HG02678 (cell line): ENCODE measurements around the gene DENND5B.
"Not testable (repeated sequence)": the region's sequence is repeated elsewhere in the genome, so short reads cannot be mapped to it uniquely, and the experiment has no call there.

ENCODE experiments used
- ATAC-seq: cut with Tn5 transposase; IDR thresholded peaks from one replicate; pipeline ENCODE4 v1.9.1; 2021; ENCODE audit warnings: mild to moderate bottlenecking, moderate library complexity; ENCODE audit not compliant: unreplicated experiment

DENND5B gene

DNA sequence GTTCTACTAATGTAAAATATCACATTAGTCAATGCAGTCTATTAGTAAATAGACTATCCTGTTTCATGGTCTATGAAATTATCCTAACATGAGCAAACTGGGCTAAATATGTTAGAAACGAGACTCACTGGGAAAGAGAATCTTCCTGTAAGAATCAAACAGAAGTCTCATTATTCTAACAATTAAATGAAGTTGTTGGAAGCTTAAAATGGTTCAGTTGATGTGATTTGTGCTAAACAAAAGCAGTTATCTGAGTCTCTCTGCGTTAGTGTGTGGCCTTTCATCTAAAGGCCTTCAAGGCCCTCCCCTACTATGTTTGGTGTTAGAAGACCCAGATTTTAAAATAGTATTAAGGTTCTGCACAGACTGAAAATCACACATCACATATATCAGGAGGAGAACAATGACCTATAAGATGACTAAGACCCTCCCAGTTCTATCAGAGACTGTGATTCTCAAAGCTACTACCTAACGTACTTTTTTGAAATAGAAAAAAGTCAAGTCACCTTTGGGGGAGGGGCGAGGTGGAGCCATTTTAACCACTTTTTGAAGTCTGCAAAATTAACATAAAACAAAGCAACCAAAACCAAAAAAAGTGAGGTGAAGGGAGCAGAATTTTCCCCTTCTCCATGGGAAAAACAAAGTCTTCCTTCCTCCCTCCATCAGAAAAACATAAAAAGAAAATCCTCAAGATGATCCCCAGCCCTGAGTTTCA, 82.3 kb downstream of the DENND5B start:
- no peak for ATAC-seq

DNA sequence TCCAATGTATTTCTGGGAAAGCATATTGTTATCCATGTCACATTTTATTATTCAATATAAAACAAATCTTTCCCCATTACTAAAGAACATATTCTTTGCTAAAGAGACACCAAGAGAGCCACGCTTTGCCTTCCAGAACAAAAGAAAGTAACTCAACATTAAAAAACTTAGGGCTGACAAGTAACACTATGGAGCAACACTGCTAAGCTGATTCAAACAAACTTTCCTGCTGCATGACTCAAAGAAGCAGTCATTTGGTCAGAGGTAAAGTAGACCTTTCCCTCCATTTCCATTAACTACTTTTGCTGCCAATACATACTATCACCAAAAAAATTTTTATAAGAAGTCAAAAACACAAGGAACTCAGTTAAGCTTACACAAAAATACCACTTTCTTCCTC, 83.0 kb downstream of the DENND5B start:
- ATAC-seq, result no peak

DNA sequence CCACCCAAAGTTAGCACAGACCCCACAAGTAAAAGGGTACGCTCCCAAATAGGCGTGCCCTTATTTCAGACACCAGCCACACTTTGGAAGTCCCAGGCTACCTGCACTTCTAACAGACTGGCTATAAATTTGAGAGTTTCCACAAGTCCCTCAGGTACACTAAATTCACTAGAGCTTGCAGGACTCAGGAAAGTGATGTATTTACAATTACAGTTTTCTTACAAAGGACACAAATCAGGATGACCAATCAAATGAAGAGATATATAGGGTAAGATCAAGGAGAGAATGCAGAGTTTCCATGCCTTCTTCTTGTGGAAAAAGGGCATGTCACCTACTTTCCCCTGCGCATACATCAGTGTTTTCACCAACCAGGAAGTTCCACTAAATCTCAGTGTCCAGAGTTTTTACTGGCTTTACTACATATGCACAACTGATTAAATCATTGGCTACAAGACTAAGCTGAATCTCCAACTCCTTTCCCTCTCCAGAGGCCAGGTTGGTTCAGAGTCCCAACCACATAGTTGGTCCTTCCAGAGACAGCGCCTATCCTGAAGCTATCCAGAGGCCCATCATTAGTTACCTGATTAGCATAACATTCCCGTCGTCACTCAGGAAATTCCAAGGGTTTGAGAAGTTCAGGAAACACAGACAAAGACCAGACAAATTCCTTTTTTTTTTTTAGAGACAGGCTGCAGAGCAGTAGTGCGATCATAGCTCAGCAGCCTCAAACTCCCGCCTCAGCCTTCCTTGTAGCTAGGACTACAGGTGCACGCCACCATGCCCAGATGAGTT, 84.2 kb downstream of the DENND5B start:
- no peak for ATAC-seq

DNA sequence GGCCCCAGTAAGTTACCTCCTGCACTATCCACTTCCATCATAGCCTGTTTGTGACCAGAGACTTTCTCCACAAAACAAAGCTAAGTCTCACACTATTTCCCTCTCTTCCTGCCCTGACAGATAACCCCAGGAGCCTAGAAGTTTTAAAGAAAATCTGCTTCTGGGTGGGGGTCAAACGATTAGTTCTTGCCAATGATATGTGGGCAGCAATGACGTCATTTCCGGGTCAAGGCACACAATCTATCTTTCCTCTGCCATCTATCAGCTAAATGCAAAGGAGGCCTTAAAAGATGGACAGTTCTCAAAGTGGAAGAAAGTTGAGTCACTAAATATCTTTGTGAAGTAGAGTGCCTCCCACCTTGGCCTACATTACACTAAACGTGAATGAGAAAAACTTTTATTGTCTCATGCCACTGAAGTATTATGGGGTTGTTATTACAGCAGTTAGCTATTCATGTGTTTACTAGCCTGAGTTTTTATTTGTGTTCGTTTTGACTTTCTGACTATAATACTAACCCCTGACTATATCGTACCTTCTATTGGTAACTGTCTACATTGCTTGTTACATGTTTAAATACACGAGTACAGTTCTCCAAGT, 86.2 kb downstream of the DENND5B start:
- no peak for ATAC-seq

DNA sequence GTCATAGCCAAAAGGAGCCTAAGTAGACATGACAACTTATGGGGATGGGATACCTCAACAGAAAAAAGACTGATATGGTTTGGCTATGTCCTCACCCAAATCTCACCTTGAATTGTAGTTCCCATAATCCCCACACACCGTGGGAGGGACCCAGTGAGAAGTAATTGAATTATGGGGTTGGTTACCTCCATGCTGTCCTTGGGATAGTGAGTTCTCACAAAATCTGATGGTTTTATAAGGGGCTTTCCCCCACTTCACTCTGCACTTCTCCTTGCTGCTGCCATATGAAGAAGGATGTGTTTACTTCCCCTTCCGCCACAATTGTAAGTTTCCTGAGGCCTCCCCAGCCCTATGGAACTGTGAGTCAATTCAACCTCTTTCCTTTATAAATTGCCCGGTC, 89.9 kb downstream of the DENND5B start:
- ATAC-seq, result not testable (repeated sequence)

DNA sequence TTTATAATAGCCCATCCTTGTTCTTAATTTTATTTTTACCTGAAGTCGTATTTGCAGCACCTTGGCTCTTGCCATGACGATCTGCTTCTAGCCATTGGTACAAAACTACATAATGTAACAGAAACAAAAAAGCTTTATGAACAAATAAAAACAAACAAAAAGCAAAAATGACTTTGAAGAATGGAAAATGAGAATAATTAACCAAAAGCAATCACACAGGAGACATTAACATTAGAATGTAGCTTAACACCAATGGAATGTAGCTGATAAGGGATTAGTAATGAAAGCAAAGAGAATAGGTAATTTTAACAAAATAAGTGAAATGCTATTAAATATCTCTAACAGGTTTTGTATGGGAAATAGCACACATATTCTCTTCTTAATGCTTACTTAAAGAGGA, 91.4 kb downstream of the DENND5B start:
- no peak for ATAC-seq

DNA sequence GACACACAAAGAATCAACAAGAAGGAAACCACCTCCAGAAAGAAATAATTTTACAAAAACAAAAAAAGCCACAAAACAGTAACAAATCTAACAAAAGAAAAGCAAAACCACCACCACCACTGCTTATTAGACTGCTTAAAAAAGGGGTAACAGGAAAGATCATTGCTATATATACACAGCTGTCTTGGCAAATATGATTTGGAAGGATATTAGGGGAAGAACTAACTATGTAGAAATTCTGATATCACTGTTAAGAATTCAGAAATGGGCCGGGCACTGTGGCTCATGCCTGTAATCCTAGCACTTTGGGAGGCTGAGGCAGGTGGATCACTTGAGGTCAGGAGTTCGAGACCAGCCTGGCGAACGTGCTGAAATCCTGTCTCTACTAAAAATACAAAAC, 92.5 kb downstream of the DENND5B start:
- no peak for ATAC-seq

DNA sequence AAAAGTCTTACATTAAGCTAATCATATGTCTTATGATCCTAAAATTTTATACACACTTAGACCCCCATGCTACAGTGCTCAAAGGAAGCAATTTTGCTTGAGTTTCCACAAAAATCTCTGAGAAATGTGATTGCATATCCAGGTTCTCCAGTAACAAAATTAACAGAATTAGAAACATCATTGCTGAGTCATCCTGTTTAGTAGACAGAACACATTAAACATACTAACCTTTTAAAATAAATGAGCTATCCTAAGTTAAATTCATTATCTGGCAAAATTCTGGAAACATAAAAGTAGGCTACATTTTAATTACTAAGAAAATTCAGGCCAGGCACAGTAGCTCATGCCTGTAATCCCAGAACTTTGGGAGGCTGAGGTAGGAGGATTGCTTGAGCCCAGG, 94.7 kb downstream of the DENND5B start:
- ATAC-seq, result no peak

DNA sequence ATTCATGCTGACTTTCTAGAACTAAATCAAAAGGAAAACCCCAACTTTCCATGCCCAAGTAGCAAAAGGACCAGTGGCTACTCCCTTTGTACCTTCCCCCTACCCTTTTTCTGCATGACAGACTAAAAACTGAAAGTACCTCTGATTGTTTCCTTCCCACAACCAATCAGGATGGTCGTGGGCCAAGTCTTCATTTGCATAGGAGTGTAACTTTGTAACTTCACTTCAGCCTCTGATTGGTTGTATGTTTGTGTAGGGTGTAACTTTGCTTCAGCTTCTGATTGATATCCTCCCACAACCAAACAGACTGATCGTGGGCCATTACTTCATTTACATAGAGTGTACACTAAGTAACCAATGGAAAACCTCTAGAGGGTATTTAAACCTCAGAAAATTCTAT, 96.5 kb downstream of the DENND5B start:
- ATAC-seq, result no peak

DNA sequence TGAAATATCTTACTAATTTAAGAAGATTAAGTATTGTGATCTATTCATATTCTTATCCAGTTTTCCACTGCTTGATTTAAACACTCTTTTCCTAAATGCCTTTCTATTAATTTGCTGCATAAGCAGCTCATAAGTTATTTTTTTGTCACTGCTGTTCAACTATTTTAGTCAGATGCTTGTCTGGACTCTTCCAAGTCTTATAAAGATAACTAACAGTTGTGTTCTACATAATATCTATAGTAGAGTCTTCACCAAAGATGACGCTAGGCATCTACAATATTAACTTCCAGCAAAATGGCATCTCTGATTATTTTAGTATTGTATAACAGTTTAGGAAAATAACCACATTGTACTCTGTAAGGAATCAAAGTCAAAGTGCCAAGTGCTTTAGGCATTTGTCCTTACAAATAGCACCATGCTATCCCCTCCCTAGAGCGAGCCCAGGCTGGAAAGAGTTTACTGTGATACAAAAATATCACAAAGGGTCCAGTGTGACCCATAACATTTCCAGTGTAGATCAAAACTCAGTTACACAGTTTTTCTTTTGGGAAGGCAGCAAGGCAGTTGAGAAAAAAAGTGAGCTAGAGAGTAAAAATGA, 98.2 kb downstream of the DENND5B start:
- no peak for ATAC-seq

DNA sequence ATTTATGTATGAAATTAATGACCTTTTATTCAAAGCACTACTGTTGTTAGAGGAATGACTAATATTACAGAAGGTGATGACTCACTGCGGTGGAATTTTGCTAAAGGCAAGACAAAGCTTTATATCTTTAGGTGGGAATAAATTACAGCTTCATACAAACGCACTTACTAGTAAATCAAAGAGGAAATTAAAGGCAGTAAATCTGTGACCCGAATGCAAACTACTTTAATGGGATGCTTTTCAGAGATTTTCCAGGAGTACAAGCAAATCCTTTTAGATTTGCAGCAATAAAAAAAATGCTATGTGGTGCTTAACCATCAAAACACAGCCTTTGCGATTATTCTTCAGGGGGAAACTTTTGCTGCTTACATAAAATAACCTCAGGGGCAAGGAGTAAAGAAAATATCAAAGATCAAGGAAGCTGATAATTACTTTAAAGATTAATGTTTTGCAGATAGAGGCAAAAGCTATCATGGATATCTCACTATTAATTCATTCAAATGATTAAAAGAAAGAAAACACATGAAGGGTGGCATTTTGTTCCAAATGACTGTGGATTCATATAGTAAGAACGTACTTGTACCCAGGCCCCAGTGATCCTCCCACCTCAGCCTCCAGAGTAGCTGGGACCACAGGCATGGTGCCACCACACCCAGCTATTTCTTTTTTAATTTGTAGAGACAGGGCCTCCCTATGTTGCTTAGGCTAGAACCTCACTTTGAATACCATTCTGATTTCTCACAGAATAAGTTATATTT, 98.9 kb downstream of the DENND5B start:
- no peak for ATAC-seq

DNA sequence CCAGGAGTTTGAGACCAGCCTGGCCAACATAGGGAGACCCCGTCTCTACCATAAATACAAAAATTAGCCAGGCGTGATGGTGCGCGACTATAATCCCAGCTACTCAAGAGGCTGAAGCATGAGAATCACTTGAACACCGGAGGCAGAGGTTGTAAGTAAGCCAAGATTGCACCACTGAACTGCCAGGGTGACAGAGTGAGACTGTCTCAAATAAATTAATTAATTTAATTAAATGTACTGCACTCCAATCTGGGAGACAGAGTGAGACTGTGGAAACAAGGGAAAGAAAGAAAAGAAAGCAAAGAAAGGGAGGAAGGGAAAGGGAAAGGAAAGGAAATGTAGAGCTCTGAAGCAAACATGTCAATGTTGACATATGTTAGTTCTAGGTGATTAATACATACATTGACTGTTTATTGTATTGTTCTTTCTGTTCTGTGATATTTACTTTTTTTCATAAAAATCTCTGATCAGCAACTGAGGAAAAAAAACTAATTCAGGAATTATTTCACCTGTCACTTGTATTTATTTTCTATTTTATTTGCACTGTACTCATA, 99.6 kb downstream of the DENND5B start:
- no peak for ATAC-seq

DNA sequence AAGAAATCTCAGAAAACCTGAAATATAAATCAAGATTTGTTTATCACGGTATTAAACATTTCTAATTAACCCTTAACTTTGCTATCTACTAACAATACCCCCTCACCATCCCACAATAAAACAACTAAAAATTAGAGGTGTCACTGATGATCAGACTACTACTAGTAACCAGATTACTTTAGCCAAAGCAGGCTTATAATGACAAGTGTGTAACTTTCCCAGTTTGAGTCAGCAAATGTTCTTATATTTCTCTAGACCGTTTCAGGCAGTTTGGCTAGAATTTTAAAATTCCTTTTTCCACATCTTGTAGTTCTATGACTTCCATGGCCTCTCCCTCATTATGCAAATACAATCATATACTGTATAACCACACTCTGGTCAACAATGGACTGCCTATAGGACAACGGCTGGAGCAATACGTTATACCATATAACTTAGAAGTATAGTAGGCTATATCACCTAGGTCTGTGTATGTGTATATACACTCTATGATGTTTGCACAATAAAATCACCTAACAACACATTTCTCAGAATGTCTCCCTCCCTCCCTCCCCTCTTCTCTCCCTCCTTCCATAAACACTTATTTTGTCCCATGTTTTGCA, 102.1 kb downstream of the DENND5B start:
- no peak for ATAC-seq

DNA sequence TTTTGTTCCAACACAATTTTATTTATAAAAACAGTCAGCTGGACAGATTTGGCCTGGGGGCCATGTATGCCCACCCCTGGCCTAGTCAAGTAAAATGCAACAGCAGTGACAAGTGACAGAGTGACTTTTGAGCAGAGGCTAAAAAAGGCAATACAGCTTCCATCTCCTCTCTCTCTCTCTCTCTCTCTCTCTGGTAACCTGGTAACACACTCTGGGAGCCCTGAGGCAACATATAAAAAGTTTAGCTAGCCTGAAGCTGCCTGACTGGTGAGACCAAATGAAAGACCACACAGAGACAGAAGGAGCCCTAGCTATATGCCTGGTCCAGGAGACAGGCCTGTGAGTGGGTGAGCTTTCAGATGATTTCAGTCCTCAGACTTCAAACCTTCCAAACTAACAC, 105.4 kb downstream of the DENND5B start:
- no peak for ATAC-seq

DNA sequence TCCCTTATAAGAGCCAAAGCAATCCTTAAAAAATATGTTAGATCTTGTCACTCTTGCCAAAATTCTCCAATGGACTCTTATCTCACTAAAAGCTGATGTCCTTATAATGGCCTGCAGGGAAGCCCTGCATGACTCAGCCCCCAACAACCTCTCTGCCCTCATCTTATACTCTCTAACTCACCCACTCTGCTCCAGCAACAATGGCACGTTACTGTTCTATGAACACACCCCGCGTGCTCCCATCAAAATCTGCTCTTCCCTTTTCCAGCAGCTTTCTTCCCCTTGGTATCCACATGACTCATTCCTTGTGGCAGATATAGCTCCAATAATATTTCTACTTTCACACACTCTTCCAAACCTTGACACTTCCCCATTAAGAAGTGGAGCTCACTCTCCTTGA, 108.1 kb downstream of the DENND5B start:
- no peak for ATAC-seq

DNA sequence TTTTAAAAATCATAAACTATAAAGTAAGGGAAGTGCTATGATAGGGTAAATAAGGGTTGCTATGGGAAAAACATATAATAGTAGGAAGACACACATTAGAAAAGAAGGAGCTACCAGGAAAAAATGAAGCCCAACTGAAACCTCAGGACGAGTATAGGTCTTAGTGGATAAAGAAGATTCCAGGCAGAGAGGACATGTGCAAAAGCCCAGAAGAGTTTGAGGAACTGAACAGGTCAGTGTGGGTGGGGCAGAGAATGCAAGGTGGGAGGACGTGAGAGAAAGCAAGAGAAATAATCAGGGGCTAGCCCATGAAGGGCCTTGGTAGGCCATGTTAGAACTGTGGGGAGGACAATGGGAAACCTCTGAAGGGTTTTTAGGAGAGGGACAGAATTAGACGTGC, 109.5 kb downstream of the DENND5B start:
- ATAC-seq, result no peak

DNA sequence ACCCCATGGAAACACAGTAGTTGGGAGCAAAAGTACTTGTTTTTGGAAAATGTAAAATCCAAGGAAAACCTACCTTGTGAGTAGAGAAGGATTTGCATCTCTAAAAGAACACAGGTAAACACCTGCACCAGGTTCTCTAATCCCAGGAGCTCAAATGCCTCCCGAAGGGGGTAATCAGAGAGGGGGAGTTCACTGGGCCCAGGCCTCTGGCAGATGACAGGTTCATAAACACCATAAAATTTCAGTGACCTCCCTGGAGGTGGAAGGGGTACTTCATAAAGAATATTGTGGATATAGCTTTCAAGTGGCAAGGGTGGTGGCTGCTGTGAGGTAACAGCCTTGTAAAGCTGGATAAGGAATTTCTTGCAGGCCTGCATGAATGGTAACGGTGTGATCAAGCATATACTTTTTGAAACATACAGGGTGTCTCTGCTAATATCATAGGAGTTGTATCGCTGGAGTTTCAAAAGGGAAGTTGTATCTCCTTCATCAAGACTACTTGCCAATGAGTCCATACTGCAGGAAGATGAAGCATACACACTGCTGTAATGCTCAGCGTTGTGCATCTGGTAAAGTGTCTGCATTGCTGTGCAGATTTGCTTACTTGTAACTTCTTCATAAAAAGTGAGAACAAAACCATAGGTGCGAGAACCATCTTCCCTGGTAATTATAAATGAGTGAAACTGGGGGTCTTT, 111.3 kb downstream of the DENND5B start:
- no peak for ATAC-seq

DNA sequence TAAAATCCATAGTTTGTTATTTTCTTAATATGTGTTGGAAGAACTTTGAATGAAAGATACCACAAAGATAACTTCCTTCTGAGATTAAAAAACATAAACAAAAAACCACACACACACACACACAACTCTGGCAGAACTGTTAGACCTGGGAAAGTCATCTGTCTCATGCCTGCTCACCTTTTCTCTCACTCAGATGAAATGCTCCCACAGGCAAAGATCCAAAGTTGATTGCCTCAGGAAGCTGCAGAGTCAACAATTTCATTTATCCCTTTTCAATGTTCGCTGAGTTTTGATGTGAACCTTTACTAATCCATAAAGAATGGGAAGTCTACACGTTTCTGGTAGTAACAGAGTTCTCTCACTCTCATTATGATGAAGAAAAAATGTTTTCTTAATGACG, 112.0 kb downstream of the DENND5B start:
- no peak for ATAC-seq

DNA sequence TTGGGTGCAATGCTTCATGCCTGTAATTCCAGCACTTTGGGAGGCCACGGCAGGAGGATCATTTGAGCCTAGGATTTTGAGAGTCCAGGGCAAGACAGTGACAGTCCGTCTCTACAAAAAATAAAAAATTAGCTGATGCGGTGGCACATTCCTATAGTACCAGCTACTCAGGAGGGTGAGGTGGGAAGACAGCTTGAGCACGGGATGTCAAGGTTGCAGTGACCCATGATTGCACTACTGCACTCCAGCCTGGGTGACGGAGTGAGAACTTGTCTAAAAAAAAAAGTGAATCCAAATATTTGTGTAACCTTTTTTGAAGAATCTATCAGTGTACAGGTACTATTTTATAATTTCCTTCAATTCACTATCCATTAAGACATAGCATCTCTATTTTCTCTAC, 112.5 kb downstream of the DENND5B start:
- no peak for ATAC-seq

DNA sequence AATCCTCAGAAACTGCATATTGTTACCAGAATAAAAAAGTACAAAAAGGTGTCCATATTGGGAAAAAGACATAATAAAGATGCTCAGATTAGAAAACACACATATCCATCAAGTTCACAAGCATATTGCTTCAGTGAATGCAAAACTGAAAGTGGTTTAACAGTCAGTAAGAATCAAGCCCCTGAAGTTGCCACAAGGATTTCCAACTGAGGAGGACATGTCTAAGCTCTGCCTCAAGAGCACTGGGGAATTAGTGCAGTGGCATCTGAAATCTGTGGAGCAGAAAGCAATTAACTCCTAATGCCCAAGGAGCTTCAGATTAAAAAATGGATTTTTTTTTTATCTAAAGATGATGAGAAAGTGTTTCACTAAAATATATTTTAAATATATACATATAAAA, 113.2 kb downstream of the DENND5B start:
- no peak for ATAC-seq
